ENCODE data around the gene ADGRG7. TPM values are rescaled to one million over a fixed set of nuclear protein-coding genes. Genes with fewer than 3 reads are reported as not detected.
A peak's percentile ranks its signal among the peaks of the same experiment; 100 is the strongest.

Gene ADGRG7
- total and polyA plus RNA-seq, 2 of the 13 experiments (the other 11 are each of a cell fraction or from before 2014, with no cell fraction given): not detected

DNA sequence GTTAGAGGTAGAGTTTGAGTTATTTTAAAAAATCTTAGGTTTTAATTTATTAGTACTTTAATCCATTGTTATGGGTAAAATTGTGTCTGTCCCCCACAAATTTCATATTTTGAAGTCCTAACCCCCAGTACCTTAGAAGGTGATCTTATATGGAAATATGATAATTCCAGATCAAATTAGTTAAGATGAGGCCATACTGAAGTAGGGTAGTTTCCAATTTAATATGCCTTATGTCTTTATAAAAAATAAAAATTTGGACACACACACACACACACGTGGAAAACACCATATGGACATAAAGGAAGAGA, 18.6 kb upstream of the ADGRG7 start:
- intact Hi-C loops (cut with micrococcal nuclease; ENCODE audit: unreplicated experiment): loop anchor here (1.0 to 5.0 kb wide), 3 partner anchors 127 to 758 kb away; no protein-coding TSS in a partner anchor
- H3K4me2 ChIP-seq (ENCODE audit: low read depth, low read length): peak overlapping the region; percentile 63; the same call in 1 of the 2 replicates
- H3K79me2 ChIP-seq (ENCODE audit: insufficient read depth, low read length): no peaks in the 10 kb centered on the region
- H3K36me3 ChIP-seq (replicated peaks in 1 of 2; ENCODE audit: control insufficient read depth in 1 of 2, insufficient read depth in 2 of 2, low read length in 2 of 2): no peaks in the 10 kb centered on the region
- no peak overlapping the region for H2AFZ ChIP-seq (ENCODE audit: low read length)
- H3K9me3 ChIP-seq (ENCODE audit: low read length): no peaks in the 10 kb centered on the region; the same call in 1 of the 2 replicates
- ATAC-seq (no peak), FAIRE-seq (no peak), DNase-seq (ENCODE audit: low spot score) (no peak)
- no peak overlapping the region for H3K9ac ChIP-seq (ENCODE audit: insufficient read depth, low read depth, low read length)
- no TSS peak for BruUV-seq (replicated peaks)
- H3K4me3 ChIP-seq (replicated peaks in 1 of 3; ENCODE audit: insufficient read depth in 1 of 3, low read depth in 2 of 3, low read length in 3 of 3): no peak overlapping the region
- H3K27ac ChIP-seq (ENCODE audit: extremely low read length, insufficient read depth, low read length): no peak overlapping the region
- CTCF ChIA-PET (ENCODE audit: low intra/inter-chr PET ratio, low total read pairs): interaction anchor here (1.3 to 3.3 kb wide), 3 partner anchors 128 to 759 kb away, joined by 4 to 28 read pairs (median 9); no protein-coding TSS in a partner anchor
- H3K27me3 ChIP-seq (ENCODE audit: control insufficient read depth in 1 of 2, insufficient read depth in 2 of 2, low read length in 2 of 2): peaks cover 0 to 1% of the 10 kb centered on the region in 2 experiments; a peak in 1 of 5 replicates
- WGBS (ENCODE audit: low lambda C conversion rate): 0% methylated on average over 1 of the region's 1 CpG
- in situ Hi-C loops (cut with HindIII; ENCODE audit: extremely low pct_ligation_motif_present, low pct_unique_long_range_greater_than_20kb): loop anchor here (5.0 to 25.0 kb wide), 3 partner anchors 128 to 753 kb away; no protein-coding TSS in a partner anchor
- H4K20me1 ChIP-seq (ENCODE audit: insufficient read depth, low read length): no peaks in the 10 kb centered on the region
- POLR2A ChIA-PET: no interaction called here
- peaks cover 15% of the 10 kb centered on the region for H3K4me1 ChIP-seq (ENCODE audit: insufficient read depth, low read length)
- TF ChIP-seq NR2F1 (CRISPR knock-in tag; IDR thresholded peaks at IDR 0.05): no peak
- no peak for TF ChIP-seq ATF7 (IDR thresholded peaks at IDR 0.05)
- no peak for TF ChIP-seq ATF7 (CRISPR knock-in tag; IDR thresholded peaks at IDR 0.05)
- no peak for TF ChIP-seq ZNF781 (CRISPR knock-in tag; IDR thresholded peaks at IDR 0.05; ENCODE audit: borderline replicate concordance, not compliant biosample characterization)
- no peak for TF ChIP-seq STAG1 (CRISPR knock-in tag; IDR thresholded peaks at IDR 0.05)
- no peak for TF ChIP-seq ZNF263 (CRISPR knock-in tag; IDR thresholded peaks at IDR 0.05)
- no peak for TF ChIP-seq MTF1 (CRISPR knock-in tag; IDR thresholded peaks at IDR 0.05)
- TF ChIP-seq GABPA (IDR thresholded peaks at IDR 0.05; ENCODE audit: low read depth, low read length): no peak
- no peak for TF ChIP-seq GABPA (CRISPR knock-in tag; IDR thresholded peaks at IDR 0.05; ENCODE audit: low read depth)
- no peak for TF ChIP-seq ZSCAN31 (CRISPR knock-in tag; IDR thresholded peaks at IDR 0.05; ENCODE audit: low read depth)
- TF ChIP-seq ZNF790 (CRISPR knock-in tag; IDR thresholded peaks at IDR 0.05; ENCODE audit: borderline replicate concordance): no peak
- TF ChIP-seq ZBTB26 (CRISPR knock-in tag; IDR thresholded peaks at IDR 0.05; ENCODE audit: borderline replicate concordance): no peak
- no peak for TF ChIP-seq ZNF180 (CRISPR knock-in tag; IDR thresholded peaks at IDR 0.05; ENCODE audit: borderline replicate concordance, low read depth)
- no peak for TF ChIP-seq ZNF512 (CRISPR knock-in tag; IDR thresholded peaks at IDR 0.05)
- TF ChIP-seq, protein P1, sequence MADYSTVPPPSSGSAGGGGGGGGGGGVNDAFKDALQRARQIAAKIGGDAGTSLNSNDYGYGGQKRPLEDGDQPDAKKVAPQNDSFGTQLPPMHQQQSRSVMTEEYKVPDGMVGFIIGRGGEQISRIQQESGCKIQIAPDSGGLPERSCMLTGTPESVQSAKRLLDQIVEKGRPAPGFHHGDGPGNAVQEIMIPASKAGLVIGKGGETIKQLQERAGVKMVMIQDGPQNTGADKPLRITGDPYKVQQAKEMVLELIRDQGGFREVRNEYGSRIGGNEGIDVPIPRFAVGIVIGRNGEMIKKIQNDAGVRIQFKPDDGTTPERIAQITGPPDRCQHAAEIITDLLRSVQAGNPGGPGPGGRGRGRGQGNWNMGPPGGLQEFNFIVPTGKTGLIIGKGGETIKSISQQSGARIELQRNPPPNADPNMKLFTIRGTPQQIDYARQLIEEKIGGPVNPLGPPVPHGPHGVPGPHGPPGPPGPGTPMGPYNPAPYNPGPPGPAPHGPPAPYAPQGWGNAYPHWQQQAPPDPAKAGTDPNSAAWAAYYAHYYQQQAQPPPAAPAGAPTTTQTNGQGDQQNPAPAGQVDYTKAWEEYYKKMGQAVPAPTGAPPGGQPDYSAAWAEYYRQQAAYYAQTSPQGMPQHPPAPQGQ (CRISPR knock-in tag; IDR thresholded peaks at IDR 0.05; ENCODE audit: borderline replicate concordance): no peak
- no peak for TF ChIP-seq ZBTB44 (CRISPR knock-in tag; IDR thresholded peaks at IDR 0.05)
- no peak for TF ChIP-seq BRD4 (CRISPR knock-in tag; IDR thresholded peaks at IDR 0.05)
- TF ChIP-seq RBM39 (IDR thresholded peaks at IDR 0.05; ENCODE audit: low read depth, low read length, poor library complexity, severe bottlenecking): no peak
- no peak for TF ChIP-seq NFIC (IDR thresholded peaks at IDR 0.05; ENCODE audit: low read length)
- TF ChIP-seq ZFP37 (CRISPR knock-in tag; IDR thresholded peaks at IDR 0.05; ENCODE audit: borderline replicate concordance): no peak
